ENCODE results near the gene EFCAB11. TPM values are rescaled to one million over a fixed set of nuclear protein-coding genes. Genes with fewer than 3 reads are reported as not detected.

EFCAB11 gene
- total and polyA plus RNA-seq, 2 of the 4 experiments (the other 2 are of a cell fraction) = 2.2 to 5.3 TPM

DNA sequence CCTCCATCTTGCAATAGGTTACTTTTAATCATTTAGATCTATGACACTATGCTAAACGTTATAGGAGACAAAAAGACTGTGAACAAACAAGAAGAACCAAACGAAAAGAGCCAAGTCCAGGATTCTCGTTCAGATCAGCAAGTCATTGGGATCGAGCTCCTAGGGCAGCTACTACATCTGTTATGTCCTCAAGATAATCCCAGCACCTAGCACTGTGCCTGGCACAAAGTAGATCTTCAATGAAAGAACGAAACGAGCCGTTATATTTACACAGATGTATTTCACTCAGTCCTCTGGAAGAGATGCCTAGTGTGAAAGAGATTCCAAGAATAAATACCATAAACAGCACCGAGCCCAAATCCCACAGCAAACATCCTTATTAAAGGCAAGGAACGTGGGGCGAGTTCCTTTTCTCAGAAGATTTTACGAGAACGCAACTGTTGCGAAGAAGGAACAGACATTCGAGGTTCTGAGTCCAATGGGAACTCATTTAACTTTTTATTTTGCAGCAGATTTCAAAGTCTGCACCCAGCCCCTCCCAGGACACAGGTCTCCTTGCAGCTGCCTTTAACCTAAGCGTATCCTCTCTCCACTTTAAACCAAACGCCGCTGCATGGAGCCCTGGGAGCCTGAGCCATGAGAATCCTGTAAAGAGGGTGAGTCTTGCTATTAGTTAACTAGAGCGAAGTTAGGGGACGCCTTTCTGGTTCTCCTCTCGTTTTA is 653 bp upstream of the EFCAB11 start:
- Histone ChIP-seq H3K79me1 (ENCODE audit: low read depth in 1 of 2, low read length in 2 of 2) (peaks cover 20 to 41% of the 10 kb centered on the region in 2 experiments), H4K5ac (ENCODE audit: low read depth, low read length) (peak overlapping the region; percentile 20; the same call in 1 of the 2 replicates), H2AK5ac (ENCODE audit: low read depth, low read length) (0 out of 2 replicates have a peak overlapping the region, but pooled peaks have one; percentile 3), H3K14ac (replicated peaks; ENCODE audit: low read depth, low read length) (0 out of 2 replicates have a peak overlapping the region, but pooled peaks have one; percentile 27), H2AFZ (replicated peaks; ENCODE audit: low read length, poor library complexity) (peak overlapping the region; percentile 91), H3K9me1 (ENCODE audit: insufficient read depth, low read length) (0 out of 2 replicates have a peak, but pooled peaks cover 6% of the 10 kb centered on the region), H2BK5ac (ENCODE audit: low read depth, low read length, poor library complexity, severe bottlenecking) (peak overlapping the region; percentile 48), H3K27me3 (ENCODE audit: control insufficient read depth, insufficient read depth, low read length) (no peaks in the 10 kb centered on the region), H3K9me3 (ENCODE audit: control insufficient read depth, insufficient read depth, low read length) (no peaks in the 10 kb centered on the region), H3K9ac (ENCODE audit: low read depth, low read length) (peak overlapping the region; percentile 69), H3K23ac (ENCODE audit: low read depth, low read length) (peak overlapping the region; percentile 62), H3K4me2 (ENCODE audit: low read depth, low read length) (peak overlapping the region; percentile 79), H2AK9ac (replicated peaks; ENCODE audit: low read depth, low read length, poor library complexity) (no peak overlapping the region), H3K4ac (ENCODE audit: low read depth, low read length) (peak overlapping the region; percentile 25; the same call in 1 of the 2 replicates), H3K4me1 (ENCODE audit: control insufficient read depth, insufficient read depth, low read length) (peaks cover 3% of the 10 kb centered on the region; the same call in 1 of the 2 replicates), H3K4me3 (ENCODE audit: insufficient read depth, low read depth, low read length) (peak overlapping the region; percentile 73), H3K36me3 (ENCODE audit: control insufficient read depth, insufficient read depth, low read length) (peaks cover 3% of the 10 kb centered on the region; the same call in 1 of the 2 replicates), H2BK15ac (ENCODE audit: low read depth, low read length) (peak overlapping the region; percentile 64; the same call in 1 of the 3 replicates), H2BK20ac (ENCODE audit: low read depth, low read length) (no peak overlapping the region), H3K27ac (ENCODE audit: insufficient read depth, low read length) (peak overlapping the region; percentile 59), H3K56ac (ENCODE audit: extremely low read depth, insufficient read depth, low read length) (peak overlapping the region; percentile 95), H2BK120ac (ENCODE audit: low read depth, low read length) (peak overlapping the region; percentile 65), H4K91ac (ENCODE audit: insufficient read depth, low read depth, low read length) (peak overlapping the region; percentile 30; the same call in 1 of the 2 replicates), H3K18ac (ENCODE audit: low read depth, low read length) (peak overlapping the region; percentile 14; the same call in 1 of the 2 replicates), H4K8ac (ENCODE audit: low read depth in 2 of 2, low read length in 2 of 2) (peak overlapping the region; percentile 43 to 59; a peak in 3 of 4 replicates), H4K20me1 (ENCODE audit: insufficient read depth, low read length) (no peaks in the 10 kb centered on the region)
- no CpG with 5 or more reads among the region's 20 CpGs for WGBS, 2 experiments (ENCODE audit: extremely low coverage in 2 of 2, insufficient read length in 1 of 2)
- dilution Hi-C loops (cut with HindIII; ENCODE audit: low sequenced_read_pairs, unreplicated experiment) (no loop called here), in situ Hi-C loops (cut with MboI; ENCODE audit: low sequenced_read_pairs) (no loop called here), intact Hi-C loops (cut with micrococcal nuclease) (no loop called here)
- POLR2A ChIA-PET (ENCODE audit: unreplicated experiment) = no interaction called here
- BruUV-seq (replicated peaks) = no TSS peak
- CTCF ChIA-PET = interaction anchor here (0.6 to 1.5 kb wide), 4 partner anchors 16 to 334 kb away, joined by 3 to 9 read pairs (median 4); no protein-coding TSS in a partner anchor
- no peak for DNase-seq
- no peak for TF ChIP-seq FOS (IDR thresholded peaks at IDR 0.05; ENCODE audit: low read depth, low read length)
- TF ChIP-seq RFX5 (IDR thresholded peaks at IDR 0.05; ENCODE audit: low read depth, low read length) = no peak
- TF ChIP-seq POLR2A (IDR thresholded peaks at IDR 0.05; ENCODE audit: low read depth, low read length) = no peak
- TF ChIP-seq RAD21 (IDR thresholded peaks at IDR 0.05; ENCODE audit: low read length) = no peak
- TF ChIP-seq MAZ (IDR thresholded peaks at IDR 0.05; ENCODE audit: borderline replicate concordance, low read depth, low read length) = no peak
- TF ChIP-seq, protein P1, sequence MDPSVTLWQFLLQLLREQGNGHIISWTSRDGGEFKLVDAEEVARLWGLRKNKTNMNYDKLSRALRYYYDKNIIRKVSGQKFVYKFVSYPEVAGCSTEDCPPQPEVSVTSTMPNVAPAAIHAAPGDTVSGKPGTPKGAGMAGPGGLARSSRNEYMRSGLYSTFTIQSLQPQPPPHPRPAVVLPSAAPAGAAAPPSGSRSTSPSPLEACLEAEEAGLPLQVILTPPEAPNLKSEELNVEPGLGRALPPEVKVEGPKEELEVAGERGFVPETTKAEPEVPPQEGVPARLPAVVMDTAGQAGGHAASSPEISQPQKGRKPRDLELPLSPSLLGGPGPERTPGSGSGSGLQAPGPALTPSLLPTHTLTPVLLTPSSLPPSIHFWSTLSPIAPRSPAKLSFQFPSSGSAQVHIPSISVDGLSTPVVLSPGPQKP (IDR thresholded peaks at IDR 0.05; ENCODE audit: borderline replicate concordance, low read depth, low read length) = no peak
- ATAC-seq (ENCODE audit: low read depth) = peak; percentile 16
